SU-DHL-6 (cell line): Measurements from ENCODE around the gene ACMSD.

Experiments
- H2AFZ ChIP-seq: fragments of 200-600 bp; sonication (generic); 2 replicates; pipeline ENCODE4 v1.6.1; 2014; ENCODE audit warnings: low read depth, mild to moderate bottlenecking, moderate library complexity, mixed read lengths, antibody characterized with exemption, low read length; ENCODE audit not compliant: severe bottlenecking
- H3F3A ChIP-seq: fragments of 200-600 bp; shearing (Covaris generic); 2 replicates; pipeline ENCODE4 v1.6.0; 2016; ENCODE audit warnings: antibody characterized with exemption, mild to moderate bottlenecking; ENCODE audit not compliant: insufficient read depth
- H3K27ac ChIP-seq: fragments of 200-600 bp; sonication (generic); 2 replicates; pipeline ENCODE4 v1.5.1; 2016; ENCODE audit warnings: low read depth, mild to moderate bottlenecking, low read length, moderate library complexity, mixed read lengths
- H3K27me3 ChIP-seq: fragments of 200-600 bp; sonication (generic), shearing (Covaris generic); 2 replicates; pipeline ENCODE4 v1.6.0; 2014; ENCODE audit warnings: mild to moderate bottlenecking, low read length
- H3K36me3 ChIP-seq: fragments of 200-600 bp; sonication (generic); 2 replicates; pipeline ENCODE4 v1.6.1; 2014; ENCODE audit warnings: mild to moderate bottlenecking, low read length, mixed read lengths
- H3K4me2 ChIP-seq: fragments of 300-600, 200-600 bp; shearing (Covaris generic), sonication (generic); 2 replicates; pipeline ENCODE4 v1.6.0; 2014; ENCODE audit warnings: low read length, low read depth, mild to moderate bottlenecking; ENCODE audit not compliant: poor library complexity, severe bottlenecking
- H3K4me3 ChIP-seq: fragments of 200-600 bp; sonication (generic); 2 replicates; pipeline ENCODE4 v1.5.1; 2014; ENCODE audit warnings: antibody characterized with exemption, low read length, mild to moderate bottlenecking, mixed read lengths; ENCODE audit not compliant: insufficient read depth, poor library complexity, severe bottlenecking
- H3K79me2 ChIP-seq: fragments of 200-600 bp; sonication (generic); 2 replicates; pipeline ENCODE4 v1.6.1; 2014; ENCODE audit warnings: mild to moderate bottlenecking, low read length, moderate library complexity; ENCODE audit not compliant: insufficient read depth
- H3K9ac ChIP-seq: fragments of 200-600 bp; sonication (generic); 2 replicates; pipeline ENCODE4 v1.7.0; 2014; ENCODE audit warnings: mild to moderate bottlenecking, low read length
- H3K9me2 ChIP-seq: fragments of 200-600 bp; sonication (generic); replicated peaks from 2 replicates; pipeline ENCODE4 v1.6.1; 2014; ENCODE audit warnings: low read length; ENCODE audit not compliant: insufficient read depth
- H3K9me3 ChIP-seq: fragments of 200-600 bp; sonication (generic); 2 replicates; pipeline ENCODE4 v1.6.1; 2014; ENCODE audit warnings: low read length, mixed read lengths; ENCODE audit not compliant: insufficient read depth
- H4K20me1 ChIP-seq: fragments of 200-600 bp; sonication (generic); 2 replicates; pipeline ENCODE4 v1.6.1; 2014; ENCODE audit warnings: low read depth, mild to moderate bottlenecking, antibody characterized with exemption, low read length, moderate library complexity, mixed read lengths
- EZH2phosphoT487 ChIP-seq: fragments of 200-600 bp; sonication (generic), shearing (Covaris generic); conservative IDR thresholded peaks from 2 replicates; pipeline ENCODE4 v1.6.1; 2018; ENCODE audit warnings: mild to moderate bottlenecking, antibody characterized with exemption, low read length, moderate library complexity, mixed read lengths
- TF ChIP-seq, protein P1 (sequence below): fragments of 200-600 bp; sonication (generic); IDR thresholded peaks from one replicate; pipeline ENCODE4 v1.5.1; 2017; ENCODE audit warnings: antibody characterized with exemption, mild to moderate bottlenecking, low read length, moderate library complexity; ENCODE audit not compliant: insufficient read depth, poor library complexity, severe bottlenecking

The ACMSD gene

DNA sequence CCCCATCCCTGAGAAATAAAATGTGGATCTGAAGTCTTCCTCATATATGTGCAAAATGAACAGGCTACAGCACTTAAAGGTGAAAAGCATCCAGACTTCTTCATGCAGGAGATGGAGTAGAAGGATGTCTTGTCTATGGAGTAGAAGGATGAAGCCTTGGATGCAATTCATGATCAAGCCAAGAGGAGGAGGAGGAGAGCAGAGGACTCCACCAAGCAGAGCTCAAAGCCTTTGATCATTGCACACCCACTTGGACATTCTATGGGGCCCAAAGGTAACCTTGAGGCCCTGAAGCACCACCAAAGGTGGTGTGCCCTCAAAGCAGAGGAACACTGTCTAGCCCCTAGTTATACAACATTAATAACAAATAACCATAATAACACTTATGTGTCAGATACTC lies 17.3 kb downstream of the ACMSD start:
- H3K4me3 ChIP-seq = no peak overlapping the region
- H3K79me2 ChIP-seq = no peaks in the 10 kb centered on the region
- no peaks in the 10 kb centered on the region for H4K20me1 ChIP-seq
- no peak overlapping the region for H3K9ac ChIP-seq
- H3K27ac ChIP-seq = no peak overlapping the region
- no peaks in the 10 kb centered on the region for H3K9me3 ChIP-seq
- no peak overlapping the region for H2AFZ ChIP-seq
- no peaks in the 10 kb centered on the region for H3K27me3 ChIP-seq
- TF ChIP-seq, protein P1, sequence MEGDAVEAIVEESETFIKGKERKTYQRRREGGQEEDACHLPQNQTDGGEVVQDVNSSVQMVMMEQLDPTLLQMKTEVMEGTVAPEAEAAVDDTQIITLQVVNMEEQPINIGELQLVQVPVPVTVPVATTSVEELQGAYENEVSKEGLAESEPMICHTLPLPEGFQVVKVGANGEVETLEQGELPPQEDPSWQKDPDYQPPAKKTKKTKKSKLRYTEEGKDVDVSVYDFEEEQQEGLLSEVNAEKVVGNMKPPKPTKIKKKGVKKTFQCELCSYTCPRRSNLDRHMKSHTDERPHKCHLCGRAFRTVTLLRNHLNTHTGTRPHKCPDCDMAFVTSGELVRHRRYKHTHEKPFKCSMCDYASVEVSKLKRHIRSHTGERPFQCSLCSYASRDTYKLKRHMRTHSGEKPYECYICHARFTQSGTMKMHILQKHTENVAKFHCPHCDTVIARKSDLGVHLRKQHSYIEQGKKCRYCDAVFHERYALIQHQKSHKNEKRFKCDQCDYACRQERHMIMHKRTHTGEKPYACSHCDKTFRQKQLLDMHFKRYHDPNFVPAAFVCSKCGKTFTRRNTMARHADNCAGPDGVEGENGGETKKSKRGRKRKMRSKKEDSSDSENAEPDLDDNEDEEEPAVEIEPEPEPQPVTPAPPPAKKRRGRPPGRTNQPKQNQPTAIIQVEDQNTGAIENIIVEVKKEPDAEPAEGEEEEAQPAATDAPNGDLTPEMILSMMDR = no peak
- TF ChIP-seq EZH2phosphoT487 = no peak
- no peaks in the 10 kb centered on the region for H3K9me2 ChIP-seq
- H3F3A ChIP-seq = no peaks in the 10 kb centered on the region
- no peaks in the 10 kb centered on the region for H3K36me3 ChIP-seq
- no peak overlapping the region for H3K4me2 ChIP-seq

DNA sequence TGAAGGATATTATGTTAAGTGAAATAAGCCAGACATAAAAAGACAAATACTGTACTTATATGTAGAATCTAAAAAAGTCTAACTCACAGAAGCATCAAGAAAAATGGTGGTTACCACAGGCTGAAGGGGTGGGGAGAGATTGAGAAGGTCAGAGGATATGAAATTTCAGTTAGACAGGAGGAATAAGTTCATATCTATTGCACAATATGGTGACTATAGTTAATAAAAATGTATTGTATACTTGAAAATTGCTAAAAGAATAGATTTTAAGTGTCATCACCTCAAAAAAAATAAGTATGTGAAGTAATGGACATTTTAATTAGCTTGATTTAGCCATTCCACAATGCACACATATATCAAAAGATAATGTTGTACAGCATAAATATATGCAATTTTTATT lies 19.8 kb downstream of the ACMSD start:
- no peak overlapping the region for H3K4me3 ChIP-seq
- no peaks in the 10 kb centered on the region for H4K20me1 ChIP-seq
- H3K9me2 ChIP-seq = no peaks in the 10 kb centered on the region
- H3K4me2 ChIP-seq = no peak overlapping the region
- no peak for TF ChIP-seq EZH2phosphoT487
- TF ChIP-seq, protein P1 = no peak
- H2AFZ ChIP-seq = no peak overlapping the region
- no peaks in the 10 kb centered on the region for H3K36me3 ChIP-seq
- no peaks in the 10 kb centered on the region for H3F3A ChIP-seq
- no peak overlapping the region for H3K9ac ChIP-seq
- H3K27ac ChIP-seq = no peak overlapping the region
- H3K9me3 ChIP-seq = no peaks in the 10 kb centered on the region
- no peaks in the 10 kb centered on the region for H3K27me3 ChIP-seq
- no peaks in the 10 kb centered on the region for H3K79me2 ChIP-seq

DNA sequence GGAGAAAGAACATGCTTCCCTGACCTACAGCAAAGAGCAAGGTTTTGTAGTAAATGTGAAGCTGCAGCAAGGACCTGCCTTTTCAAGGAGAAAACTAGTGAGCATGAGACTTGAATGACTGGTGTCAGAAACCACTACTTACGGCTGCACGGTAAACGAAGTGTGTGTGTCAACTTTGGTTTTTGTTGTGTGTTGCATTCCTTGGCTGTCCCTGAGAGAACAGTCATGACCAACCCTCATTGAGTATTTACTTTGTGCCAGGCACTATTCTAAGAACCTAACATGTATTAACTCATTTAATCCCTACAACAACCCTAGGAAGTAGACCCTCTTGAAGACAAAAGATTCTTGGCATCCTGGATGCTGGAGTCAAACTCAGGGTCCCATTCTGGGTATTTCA lies 22.8 kb downstream of the ACMSD start:
- Histone ChIP-seq H3K27me3 (no peaks in the 10 kb centered on the region), H3K4me2 (no peak overlapping the region), H2AFZ (no peak overlapping the region), H3K4me3 (no peak overlapping the region), H4K20me1 (no peaks in the 10 kb centered on the region), H3F3A (no peaks in the 10 kb centered on the region), H3K36me3 (no peaks in the 10 kb centered on the region), H3K27ac (no peak overlapping the region), H3K9me2 (no peaks in the 10 kb centered on the region), H3K79me2 (no peaks in the 10 kb centered on the region), H3K9me3 (no peaks in the 10 kb centered on the region), H3K9ac (no peak overlapping the region)
- TF ChIP-seq EZH2phosphoT487 = no peak
- TF ChIP-seq, protein P1 = no peak

DNA sequence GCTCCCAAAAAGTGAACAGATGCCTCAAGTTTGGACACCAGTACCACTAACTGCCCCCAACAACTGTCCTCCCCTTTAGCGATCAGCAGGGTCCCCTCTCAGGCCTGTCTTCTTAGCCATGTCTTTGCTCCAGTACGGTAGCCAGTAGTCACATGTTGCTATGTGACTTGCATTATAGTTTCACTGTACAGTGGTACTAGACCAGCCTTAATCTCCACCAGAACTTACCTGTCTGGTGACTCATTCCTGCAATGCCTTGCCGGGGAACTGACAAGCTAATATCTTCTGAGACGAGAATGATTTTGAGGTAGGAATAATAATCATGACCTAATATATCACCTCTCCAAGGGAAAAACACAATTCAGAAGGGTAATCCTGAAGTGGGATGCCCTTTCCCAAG lies 23.7 kb downstream of the ACMSD start:
- no peaks in the 10 kb centered on the region for H3F3A ChIP-seq
- no peaks in the 10 kb centered on the region for H3K9me2 ChIP-seq
- TF ChIP-seq, protein P1 = no peak
- no peak for TF ChIP-seq EZH2phosphoT487
- H3K79me2 ChIP-seq = no peaks in the 10 kb centered on the region
- no peak overlapping the region for H3K9ac ChIP-seq
- no peak overlapping the region for H3K4me3 ChIP-seq
- H3K36me3 ChIP-seq = no peaks in the 10 kb centered on the region
- no peaks in the 10 kb centered on the region for H4K20me1 ChIP-seq
- H3K27me3 ChIP-seq = no peaks in the 10 kb centered on the region
- no peak overlapping the region for H3K27ac ChIP-seq
- no peak overlapping the region for H2AFZ ChIP-seq
- H3K4me2 ChIP-seq = no peak overlapping the region
- no peaks in the 10 kb centered on the region for H3K9me3 ChIP-seq
